NCI-H2196 (cell line): ENCODE results near the gene USP11.
A peak's percentile ranks its signal among the peaks of the same experiment; 100 is the strongest.

Experiments
- DNase-seq: peaks from one replicate; lab custom pipeline; 2025; ENCODE audit not compliant: unreplicated experiment; lab: John Stamatoyannopoulos, UW

Gene USP11

GRCh38 chrX:47202877-47203276, 29.9 kb upstream of the USP11 start:
- no peak for DNase-seq

GRCh38 chrX:47204970-47205369, 27.8 kb upstream of the USP11 start:
- DNase-seq: no peak

- DNase-seq: no peak
Observed at GRCh38 chrX:47206316-47206715, 26.5 kb upstream of the USP11 start.

GRCh38 chrX:47208108-47208507, 24.7 kb upstream of the USP11 start:
- no peak for DNase-seq

- DNase-seq: no peak
Observed at GRCh38 chrX:47209508-47210238, 23.1 kb upstream of the USP11 start.

GRCh38 chrX:47210661-47211425, 22.0 kb upstream of the USP11 start:
- DNase-seq: no peak

- no peak for DNase-seq
Observed at GRCh38 chrX:47212381-47213293, 20.2 kb upstream of the USP11 start.

- DNase-seq: no peak
Observed at GRCh38 chrX:47214435-47215077, 18.3 kb upstream of the USP11 start.

GRCh38 chrX:47215291-47215900, 17.4 kb upstream of the USP11 start:
- DNase-seq: no peak

- DNase-seq: no peak
Observed at GRCh38 chrX:47216393-47216925, 16.4 kb upstream of the USP11 start.

GRCh38 chrX:47217121-47217851, 15.5 kb upstream of the USP11 start:
- DNase-seq: peak; percentile 40

- peak; percentile 93 for DNase-seq
Observed at GRCh38 chrX:47217852-47218279, 14.9 kb upstream of the USP11 start.

- peak; percentile 67 for DNase-seq
Observed at GRCh38 chrX:47218280-47218919, 14.4 kb upstream of the USP11 start, which contains the start of gene CDK16. CDK16 (plus strand) TSS chrX:47218681; CDS start chrX:47223558, 4,877 bp downstream.

GRCh38 chrX:47218920-47219815, 13.6 kb upstream of the USP11 start:
- DNase-seq: no peak

GRCh38 chrX:47221756-47222155, 11.1 kb upstream of the USP11 start:
- no peak for DNase-seq

- DNase-seq: no peak
Observed at GRCh38 chrX:47222751-47223350, 10.0 kb upstream of the USP11 start.

- no peak for DNase-seq
Observed at GRCh38 chrX:47223476-47224250, 9.1 kb upstream of the USP11 start.
